Uterus (tissue), 4 donors: ENCODE results near the gene SPTBN4. TPM values are rescaled to one million over a fixed set of nuclear protein-coding genes. Genes with fewer than 3 reads are reported as not detected.

ENCODE experiments used
- DNase-seq, 2 donors: peaks; one replicate each; pipeline ENCODE4 v3.0.0-alpha.2; 2019 to 2020
- H3K27ac ChIP-seq, 2 donors: fragments of 200-600 bp; sonication (generic); 1 replicate in 1 of 2; 2 replicates in 1 of 2; pipeline ENCODE4 v1.5.1; 2016 to 2018
- H3K27me3 ChIP-seq, 2 donors: fragments of 200-600 bp; sonication (generic); one replicate each; pipeline ENCODE4 v1.5.1; 2018 to 2019; ENCODE audit warnings: control low read depth in 1 of 2
- H3K36me3 ChIP-seq, 2 donors: fragments of 200-600 bp; sonication (generic); one replicate each; pipeline ENCODE4 v1.5.1; 2019; ENCODE audit warnings: control low read depth in 1 of 2
- H3K4me1 ChIP-seq, 2 donors: fragments of 200-600 bp; sonication (generic); one replicate each; pipeline ENCODE4 v1.5.1; 2018 to 2019; ENCODE audit warnings: control low read depth in 1 of 2
- H3K4me3 ChIP-seq, 2 donors: fragments of 200-600 bp; sonication (generic); 1 replicate in 1 of 2; 2 replicates in 1 of 2; pipeline ENCODE4 v1.5.1; 2018 to 2019; ENCODE audit warnings: mild to moderate bottlenecking in 1 of 2
- H3K9me3 ChIP-seq, 2 donors: fragments of 200-600 bp; sonication (generic); one replicate each; pipeline ENCODE4 v1.5.1; 2019; ENCODE audit warnings: control low read depth in 1 of 2
- CTCF ChIP-seq, 4 experiments: fragments of 200-600 bp in 2 of 4; fragments of 450-650 bp in 2 of 4; sonication (generic) in 2 of 4; IDR thresholded peaks; one replicate each; pipeline ENCODE4 v1.5.1; 2016 to 2019; ENCODE audit warnings: antibody characterized with exemption in 4 of 4, mild to moderate bottlenecking in 2 of 4, moderate library complexity in 1 of 4
- POLR2A ChIP-seq, 2 donors: fragments of 450-650 bp; IDR thresholded peaks; one replicate each; pipeline ENCODE4 v1.6.1; 2016; ENCODE audit warnings: antibody characterized with exemption in 2 of 2, mild to moderate bottlenecking in 1 of 2, moderate library complexity in 1 of 2
- intact Hi-C: fragments of 100-400 bp; cut with DNase I; formaldehyde crosslinking; loops from one replicate; pipeline ENCODE4 v1.15.1; 2023; ENCODE audit warnings: low total_unique reads
- small RNA-seq: library from RNA; depleted of rRNA; stranded (forward); fragments of <200 nt; gene quantifications from one replicate; pipeline ENCODE3, GENCODE V24; 2016
- total RNA-seq, 4 donors: library from RNA; depleted of rRNA in 3 of 4; stranded (reverse); fragments of >200 nt in 3 of 4; gene quantifications; one replicate each; pipeline versions ENCODE4 v1.1.0 to v1.2.4, GENCODE V29; 2014 to 2023
- donor health status: DM: yes; HTN: yes; CAD: no.

The SPTBN4 gene
- total RNA-seq, 4 donors from 2014 or later, result 3.1 to 7.0 (median 5.3) TPM; not detected in 1

- H3K36me3 ChIP-seq, result no peaks in the 10 kb centered on the region
- TF ChIP-seq CTCF (IDR thresholded peaks at IDR 0.05) (no peak), POLR2A (IDR thresholded peaks at IDR 0.05) (no peak)
Measured at GRCh38 chr19:40625406-40626120, 158.8 kb downstream of the SPTBN4 start.

More at GRCh38 chr19:40625406-40626120, 158.8 kb downstream of the SPTBN4 start:
- intact Hi-C loops, result no loop called here
- no peaks in the 10 kb centered on the region for H3K9me3 ChIP-seq
- no peaks in the 10 kb centered on the region for H3K27me3 ChIP-seq
- no peak overlapping the region for H3K4me3 ChIP-seq
- H3K27ac ChIP-seq, result no peak overlapping the region
- no peak for DNase-seq
- no peaks in the 10 kb centered on the region for H3K4me1 ChIP-seq

Small RNAs within 50 kb of the gene (small RNA-seq; reads per million reads assigned to genes)
- gene RF00017, result not detected

Other genes with a start within 250 kb of the SPTBN4 start
- not detected for gene TTC9B, start 248.6 kb upstream of the SPTBN4 start, total RNA-seq
- gene CCNP, start 240.3 kb upstream of the SPTBN4 start, total RNA-seq, result under 1 TPM in 2 of 4 donors, not detected in 2; 0.21 to 0.61 TPM
- gene AKT2, start 181.7 kb upstream of the SPTBN4 start, total RNA-seq, result 100 to 1,000 TPM in 2 of 4 donors, 10 to 100 TPM in 2; 32.6 to 177 (median 95.2) TPM
- gene C19orf47, start 118.6 kb upstream of the SPTBN4 start, total RNA-seq, result 10 to 100 TPM in 2 of 4 donors, 1 to 10 TPM in 2; 7.1 to 21.2 (median 13.3) TPM
- 100 to 1,000 TPM; 108 to 372 (median 158) TPM for gene PLD3, start 118.3 kb upstream of the SPTBN4 start, total RNA-seq
- gene HIPK4, start 76.8 kb upstream of the SPTBN4 start, total RNA-seq, result under 1 TPM in 2 of 4 donors, not detected in 2; 0.40 to 0.48 TPM
- gene PRX, start 53.6 kb upstream of the SPTBN4 start, total RNA-seq, result 1 to 10 TPM; 3.3 to 7.5 (median 4.8) TPM
- 10 to 100 TPM in 3 of 4 donors, 1 to 10 TPM in 1; 3.1 to 18.4 (median 15.8) TPM for gene SERTAD1, start 41.0 kb upstream of the SPTBN4 start, total RNA-seq
- gene SERTAD3, start 22.7 kb upstream of the SPTBN4 start, total RNA-seq, result 10 to 100 TPM in 3 of 4 donors, 1 to 10 TPM in 1; 1.0 to 81.5 (median 44.7) TPM
- 100 to 1,000 TPM in 2 of 4 donors, 10 to 100 TPM in 2; 51.5 to 206 (median 115) TPM for gene BLVRB, start 1.3 kb upstream of the SPTBN4 start, total RNA-seq
- gene SHKBP1, start 109.9 kb downstream of the SPTBN4 start, total RNA-seq, result 10 to 100 TPM; 15.1 to 57.4 (median 21.9) TPM
- 1,000 to 10,000 TPM in 1 of 4 donors, 100 to 1,000 TPM in 3; 163 to 1,000 (median 501) TPM for gene LTBP4, start 134.4 kb downstream of the SPTBN4 start, total RNA-seq
- gene NUMBL, start 223.7 kb downstream of the SPTBN4 start, total RNA-seq, result 10 to 100 TPM; 18.8 to 90.5 (median 44.3) TPM
- 10 to 100 TPM in 3 of 4 donors, 1 to 10 TPM in 1; 9.7 to 51.8 (median 35.6) TPM for gene COQ8B, start 249.9 kb downstream of the SPTBN4 start, total RNA-seq